ENCODE data around the gene TOLLIP. TPM values are rescaled to one million over a fixed set of nuclear protein-coding genes. Genes with fewer than 3 reads are reported as not detected.

Gene TOLLIP
- total RNA-seq, 1 donor from 2014 or later: 40.7 TPM

DNA sequence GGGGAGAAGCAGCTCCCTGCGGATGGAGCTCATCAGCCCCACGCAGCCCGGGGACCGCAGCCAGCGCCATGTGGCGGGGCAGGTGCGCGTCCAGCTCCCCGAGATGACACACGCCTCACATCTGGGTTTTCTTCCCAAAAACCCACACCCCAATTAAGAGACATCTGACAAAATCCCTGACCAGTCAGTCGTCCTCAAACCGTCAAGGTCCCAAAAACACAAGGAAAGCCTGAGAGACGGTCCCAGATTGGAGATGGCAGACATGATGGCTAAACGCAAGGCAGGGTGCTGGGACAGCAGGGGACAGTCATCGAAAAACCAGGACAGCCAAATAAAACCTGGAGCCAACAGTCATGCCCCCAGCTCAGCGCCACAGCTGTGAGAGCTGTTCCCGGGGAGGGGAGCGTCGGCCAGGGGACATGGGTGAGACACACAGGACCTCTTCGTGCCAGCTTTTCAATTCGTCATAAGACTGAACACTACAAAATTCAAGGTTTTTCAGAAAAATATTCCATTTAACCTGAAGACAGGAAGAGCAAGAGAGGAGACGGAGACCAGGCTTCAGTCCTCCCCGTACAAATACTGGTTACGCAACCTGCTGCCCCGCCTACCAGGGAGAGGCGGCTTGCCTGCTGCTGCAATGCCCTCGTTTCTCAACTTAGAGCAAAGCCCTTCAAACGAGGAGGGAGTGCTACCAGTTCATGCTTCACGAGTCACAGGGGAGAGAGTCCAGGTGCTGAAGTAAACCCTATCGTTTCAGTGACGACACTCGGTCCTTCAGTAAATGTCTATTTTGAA, 10.5 kb downstream of the TOLLIP start:
- peak; percentile 90 for DNase-seq (ENCODE audit: low read depth)

- DNase-seq (ENCODE audit: low read depth): no peak
Measured at GRCh38 chr11:1297576-1298473, 11.6 kb downstream of the TOLLIP start.

DNA sequence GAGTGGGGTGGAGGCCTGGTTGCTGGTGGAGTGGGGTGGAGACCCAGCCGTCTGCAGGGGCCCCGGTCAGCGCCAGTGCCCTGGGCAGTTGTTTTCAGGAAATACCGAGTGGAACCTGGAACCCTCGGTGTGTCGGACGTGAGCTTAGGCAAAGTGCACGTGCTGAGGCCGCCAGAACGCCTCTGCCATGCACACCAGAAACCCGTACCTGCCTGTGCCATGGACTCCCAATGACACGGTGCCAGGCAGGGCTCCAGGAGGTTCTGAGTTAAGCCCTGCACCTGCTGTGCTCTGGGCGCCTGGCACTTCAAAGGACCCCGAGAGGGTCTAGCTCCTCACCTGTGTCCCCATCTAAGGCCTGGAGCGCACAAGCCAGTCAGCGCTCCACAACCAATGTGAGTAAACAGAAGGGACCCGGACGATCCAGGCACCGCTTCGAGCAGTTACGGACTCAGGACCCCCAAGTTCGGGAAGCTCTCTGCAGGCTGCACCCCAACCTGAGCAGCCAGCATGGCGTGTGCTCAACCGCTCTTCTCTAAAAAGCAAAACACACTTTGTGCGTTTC, 12.3 kb downstream of the TOLLIP start:
- no peak for DNase-seq (ENCODE audit: low read depth)

DNA sequence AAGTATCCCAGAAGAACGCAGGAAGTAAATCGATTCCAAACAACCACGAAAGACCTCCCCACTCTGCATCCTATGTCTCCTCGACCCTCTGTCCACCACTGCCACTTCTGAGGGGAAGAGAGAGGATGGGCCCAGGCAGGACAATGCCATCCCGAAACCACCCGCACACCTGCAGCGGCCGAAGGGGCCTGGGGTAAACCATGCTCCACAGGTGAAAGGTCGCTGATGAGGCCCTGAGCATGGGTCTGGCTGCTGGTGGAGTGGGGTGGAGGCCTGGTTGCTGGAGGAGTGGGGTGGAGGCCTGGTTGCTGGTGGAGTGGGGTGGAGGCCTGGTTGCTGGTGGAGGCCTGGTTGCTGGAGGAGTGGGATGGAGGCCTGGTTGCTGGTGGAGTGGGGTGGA, 13.1 kb downstream of the TOLLIP start:
- no peak for DNase-seq (ENCODE audit: low read depth)

- no peak for DNase-seq (ENCODE audit: low read depth)
Measured at GRCh38 chr11:1295591-1295990, 13.8 kb downstream of the TOLLIP start.

GRCh38 chr11:1295086-1295485, 14.3 kb downstream of the TOLLIP start:
- DNase-seq (ENCODE audit: low read depth): no peak

DNA sequence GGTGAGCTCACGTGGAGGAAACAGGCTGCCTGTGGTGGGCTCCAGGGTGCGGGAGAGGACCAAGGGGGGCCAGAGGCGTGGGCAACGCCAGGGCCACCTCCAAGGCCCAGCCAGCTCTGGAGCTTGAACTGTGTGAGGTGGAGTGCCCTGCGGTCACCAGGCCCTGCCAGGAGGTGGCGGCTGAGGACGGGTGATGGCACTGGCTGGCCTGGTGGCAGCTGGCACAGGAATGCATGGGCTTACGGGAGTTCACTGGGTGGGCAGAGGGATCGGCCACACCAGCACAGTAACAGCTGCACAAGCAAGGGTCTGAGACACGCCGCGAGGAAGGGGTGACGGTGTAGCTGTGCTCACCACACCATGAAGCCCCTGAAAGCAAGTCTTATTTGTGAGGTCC, 15.8 kb downstream of the TOLLIP start:
- no peak for DNase-seq (ENCODE audit: low read depth)

GRCh38 chr11:1292644-1293618, 16.5 kb downstream of the TOLLIP start:
- no peak for DNase-seq (ENCODE audit: low read depth)

- DNase-seq (ENCODE audit: low read depth): no peak
Measured at GRCh38 chr11:1292018-1292643, 17.3 kb downstream of the TOLLIP start.

DNA sequence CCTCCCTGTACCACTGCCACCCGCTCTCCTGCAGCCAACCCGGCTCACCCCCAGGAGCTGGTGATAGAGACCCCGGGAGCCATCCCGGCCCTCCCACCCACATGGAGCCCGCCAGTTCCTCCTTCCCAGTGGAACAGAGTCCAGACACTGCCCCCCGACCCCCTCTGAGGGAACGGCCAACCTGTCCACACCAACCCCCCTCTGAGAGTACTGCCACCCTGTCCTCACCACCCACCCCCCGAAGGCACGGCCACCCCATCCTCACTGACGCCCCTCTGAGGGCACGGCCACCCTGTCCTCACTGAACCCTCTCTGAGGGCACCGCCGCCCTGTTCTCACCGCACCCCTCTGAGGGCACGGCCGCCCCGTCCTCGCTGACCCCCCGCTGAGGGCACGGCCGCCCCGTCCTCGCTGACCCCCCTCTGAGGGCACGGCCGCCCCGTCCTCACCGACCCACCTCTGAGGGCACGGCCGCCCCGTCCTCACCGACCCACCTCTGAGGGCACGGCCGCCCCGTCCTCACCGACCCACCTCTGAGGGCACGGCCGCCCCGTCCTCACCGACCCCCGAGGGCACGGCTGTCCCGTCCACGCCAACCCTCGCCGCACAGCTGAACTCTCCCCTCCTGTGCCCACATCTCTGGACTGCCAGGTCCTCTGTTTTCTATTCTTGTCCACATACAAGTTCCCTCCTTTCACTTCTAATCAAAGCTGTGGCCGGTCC, 18.0 kb downstream of the TOLLIP start:
- DNase-seq (ENCODE audit: low read depth): no peak

DNA sequence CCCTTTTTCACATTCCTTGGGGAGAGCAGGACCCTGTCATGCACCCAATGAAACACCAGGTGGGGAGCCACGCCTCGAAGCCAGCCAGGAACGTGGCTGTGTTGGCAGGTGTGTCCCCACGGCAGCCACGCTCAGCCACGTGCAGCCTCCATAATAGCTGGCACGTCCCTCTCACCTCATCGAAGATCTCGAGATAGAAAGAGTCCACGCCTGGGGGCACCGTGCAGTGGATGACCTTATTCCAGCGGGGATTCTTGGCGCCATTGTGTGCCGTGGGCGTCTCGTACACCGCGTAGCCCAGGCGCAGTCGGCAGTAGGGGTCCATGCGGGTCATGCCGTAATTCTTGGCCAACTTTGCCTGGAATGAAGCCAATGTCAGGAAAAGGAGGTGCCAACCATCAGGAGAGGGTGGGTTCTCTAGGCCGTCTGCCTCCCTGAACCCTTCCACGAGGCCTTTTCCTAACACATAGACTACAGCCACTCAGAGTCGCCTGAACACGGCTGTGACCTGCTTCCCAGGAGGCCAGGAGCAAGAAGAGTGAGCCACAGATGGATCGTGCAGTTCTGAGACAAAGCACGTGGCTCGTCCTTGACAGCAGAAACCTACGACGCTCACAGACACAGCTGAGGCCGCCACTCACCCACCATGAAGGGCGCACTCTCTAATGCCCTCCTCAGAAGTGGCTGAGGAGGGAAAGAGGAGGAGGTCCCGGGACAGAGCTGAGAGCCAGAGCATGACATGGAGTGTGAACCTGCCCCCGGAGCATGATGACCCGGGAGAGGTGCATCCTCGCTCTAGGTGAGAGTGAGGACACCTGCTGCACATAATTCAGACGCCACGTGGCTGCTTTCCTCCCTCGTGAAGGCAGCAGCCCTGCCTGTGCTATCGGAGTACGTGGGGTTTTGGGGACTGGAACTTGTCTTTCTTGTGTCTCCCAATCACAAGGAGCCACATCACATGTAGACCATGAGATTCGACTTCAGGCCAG, 19.1 kb downstream of the TOLLIP start:
- DNase-seq (ENCODE audit: low read depth): no peak

DNA sequence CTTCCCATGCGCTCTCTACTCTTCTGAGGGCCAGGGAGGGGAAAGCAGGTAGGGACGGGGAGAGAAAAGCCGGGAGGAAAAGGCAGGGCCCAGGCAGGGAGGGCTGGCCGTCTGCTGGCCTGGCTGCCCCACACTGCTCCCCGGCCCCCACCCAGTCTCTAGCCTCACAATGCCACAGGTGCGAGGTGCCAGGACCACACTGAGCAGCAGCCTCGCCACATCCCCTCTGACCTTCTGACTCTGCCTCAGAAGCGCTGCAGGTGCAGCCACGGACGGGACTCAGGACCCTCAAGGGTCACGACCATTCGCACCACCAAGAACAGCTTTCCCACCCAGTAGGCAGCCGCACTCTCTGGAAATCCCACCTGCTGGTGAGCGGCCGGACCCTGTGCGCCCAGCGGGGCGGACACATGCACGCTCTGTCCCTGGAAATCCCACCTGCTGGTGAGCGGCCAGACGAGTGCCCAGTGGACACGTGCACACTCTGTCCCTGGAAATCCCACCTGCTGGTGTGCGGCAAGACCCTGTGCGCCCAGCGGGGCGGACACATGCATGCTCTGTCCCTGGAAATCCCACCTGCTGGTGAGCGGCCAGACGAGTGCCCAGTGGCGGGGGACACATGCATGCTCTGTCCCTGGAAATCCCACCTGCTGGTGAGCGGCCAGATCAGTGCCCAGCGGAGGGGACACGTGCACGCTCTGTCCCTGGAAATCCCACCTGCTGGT, 20.1 kb downstream of the TOLLIP start:
- DNase-seq (ENCODE audit: low read depth): no peak

GRCh38 chr11:1288426-1289151, 20.8 kb downstream of the TOLLIP start:
- no peak for DNase-seq (ENCODE audit: low read depth)

DNA sequence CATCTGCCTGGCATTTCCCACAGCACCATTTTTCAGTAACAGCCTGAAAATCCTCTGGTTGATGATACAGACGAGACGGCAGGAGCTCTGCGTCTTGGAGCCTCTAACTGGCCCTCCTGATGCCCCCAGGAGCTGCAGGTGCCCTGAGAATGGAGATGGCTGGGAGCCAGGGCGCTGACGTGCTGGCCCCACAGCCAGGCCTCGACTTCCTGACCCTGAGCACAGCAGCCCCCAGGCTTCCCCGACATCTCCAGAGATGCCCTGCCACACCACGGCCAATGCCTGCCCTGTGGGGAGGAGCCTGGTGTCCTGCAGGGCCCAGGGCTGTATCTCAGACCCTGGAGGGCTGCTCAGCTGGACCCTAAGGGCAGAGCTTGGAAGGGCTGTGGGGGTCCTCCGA, 21.5 kb downstream of the TOLLIP start:
- DNase-seq (ENCODE audit: low read depth): no peak

DNA sequence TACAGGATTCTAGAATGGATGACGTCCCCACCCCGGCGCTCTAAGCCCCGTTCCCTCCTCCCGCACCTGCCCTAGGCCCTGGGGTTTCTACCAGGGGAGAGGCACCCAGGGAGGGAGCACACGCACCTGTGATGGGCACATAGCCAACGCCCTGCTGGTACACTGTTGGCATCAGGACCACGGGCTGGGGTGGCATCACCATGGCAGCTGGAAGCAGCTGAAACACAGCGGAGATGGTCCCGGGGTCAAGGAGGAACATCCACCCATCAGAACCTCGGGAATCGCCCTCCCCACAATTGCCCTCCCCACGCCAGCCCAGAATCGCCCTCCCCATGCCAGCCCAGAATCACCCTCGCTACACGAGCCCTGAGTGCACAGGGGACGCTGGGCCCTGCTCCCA, 23.6 kb downstream of the TOLLIP start:
- no peak for DNase-seq (ENCODE audit: low read depth)

GRCh38 chr11:1285316-1285744, 24.1 kb downstream of the TOLLIP start:
- no peak for DNase-seq (ENCODE audit: low read depth)

DNA sequence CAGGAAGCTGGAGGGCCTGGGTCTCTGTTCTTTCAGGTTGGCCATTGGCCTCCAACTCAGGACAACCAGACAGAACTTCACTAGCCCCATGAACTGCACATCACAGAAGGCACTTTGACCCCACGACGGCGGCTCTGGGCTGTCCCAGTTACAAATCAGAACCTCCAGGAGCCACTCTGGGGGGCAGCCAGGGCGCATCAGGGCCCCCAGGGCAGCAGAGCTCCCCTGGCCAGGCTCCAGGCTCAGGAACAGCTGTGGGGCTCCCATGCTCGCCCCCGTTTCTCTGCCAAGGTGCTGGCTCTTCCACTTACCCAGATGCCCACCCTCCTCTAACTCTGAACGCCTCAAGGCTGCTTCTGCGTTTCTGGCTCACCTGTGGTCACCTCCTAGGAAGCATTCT, 25.5 kb downstream of the TOLLIP start:
- DNase-seq (ENCODE audit: low read depth): no peak

- DNase-seq (ENCODE audit: low read depth): no peak
Measured at GRCh38 chr11:1283091-1283511, 26.3 kb downstream of the TOLLIP start.
